B cell (primary cell): Measurements from ENCODE around the gene FGF6. TPM values are rescaled to one million over a fixed set of nuclear protein-coding genes. Genes with fewer than 3 reads are reported as not detected.

Source experiments
- ATAC-seq: fragments of 200-7000 bp; cut with Tn5 transposase; one replicate; pipeline ENCODE4 v1.10.0; 2021; ENCODE audit warnings: low read depth, mild to moderate bottlenecking, moderate number of reproducible peaks, moderate library complexity
- CTCF ChIA-PET: fragments of 350-600 bp; sonication (Branson Sonifier 250); formaldehyde crosslinking; loops from one replicate; lab custom pipeline; 2021; ENCODE audit warnings: antibody characterized with exemption, inconsistent platforms; lab: Charles Lee
- POLR2A ChIA-PET: fragments of 350-600 bp; sonication (Branson Sonifier 250); formaldehyde crosslinking; loops from one replicate; lab custom pipeline; 2021; ENCODE audit warnings: antibody characterized with exemption; lab: Charles Lee
- DNase-seq: peaks from one replicate; pipeline ENCODE4 v3.0.0; 2013
- H2AFZ ChIP-seq: 2 replicates; pipeline ENCODE4 v1.6.1; 2012; ENCODE audit warnings: mild to moderate bottlenecking, low read depth, low read length; ENCODE audit not compliant: insufficient read depth, poor library complexity, severe bottlenecking
- H3K27ac ChIP-seq, 2 donors: 1 replicate in 1 of 2; 2 replicates in 1 of 2; pipeline ENCODE4 v1.5.1; 2012 to 2013; ENCODE audit warnings: low read length in 2 of 2, mild to moderate bottlenecking in 2 of 2, moderate library complexity in 1 of 2
- H3K27me3 ChIP-seq, 4 experiments: fragments of 200-600 bp in 1 of 4; sonication (generic) in 1 of 4; replicated peaks in 1 of 4; 1 replicate in 2 of 4; 2 replicates in 2 of 4; pipeline versions ENCODE4 v1.6.1 to v1.7.0; 2013 to 2016; ENCODE audit warnings: low read length in 3 of 4, mild to moderate bottlenecking in 2 of 4, mixed read lengths in 1 of 4, moderate library complexity in 1 of 4; ENCODE audit not compliant: insufficient read depth in 4 of 4, control insufficient read depth in 3 of 4; ENCODE audit errors: control extremely low read depth in 1 of 4
- H3K36me3 ChIP-seq, 2 experiments: replicated peaks in 1 of 2; 1 replicate in 1 of 2; 2 replicates in 1 of 2; pipeline versions ENCODE4 v1.6.1 to v1.7.1; 2013; ENCODE audit warnings: low read length in 1 of 2; ENCODE audit not compliant: insufficient read depth in 2 of 2, control insufficient read depth in 1 of 2; ENCODE audit errors: control extremely low read depth in 1 of 2, extremely low read depth in 1 of 2
- H3K4me1 ChIP-seq, 2 donors: fragments of 200-600 bp in 1 of 2; sonication (generic) in 1 of 2; 1 replicate in 1 of 2; 2 replicates in 1 of 2; pipeline versions ENCODE4 v1.5.1 to v1.6.1; 2013 to 2017; ENCODE audit warnings: low read length in 2 of 2; ENCODE audit not compliant: control insufficient read depth in 2 of 2, insufficient read depth in 2 of 2
- H3K4me2 ChIP-seq: replicated peaks from 2 replicates; pipeline ENCODE3; 2012; ENCODE audit warnings: mild to moderate bottlenecking, low read depth, low read length; ENCODE audit not compliant: poor library complexity, severe bottlenecking
- H3K4me3 ChIP-seq, 5 experiments: fragments of 200-600 bp in 1 of 5; sonication (generic) in 1 of 5; 1 replicate in 3 of 5; 2 replicates in 2 of 5; pipeline versions ENCODE4 v1.5.1 to v1.7.0; 2011 to 2016; ENCODE audit warnings: low read length in 4 of 5, mild to moderate bottlenecking in 4 of 5, low read depth in 2 of 5, control low read depth in 1 of 5, moderate library complexity in 1 of 5; ENCODE audit not compliant: insufficient read depth in 1 of 5; ENCODE audit errors: control extremely low read depth in 1 of 5, extremely low read depth in 1 of 5
- H3K79me2 ChIP-seq: fragments of 200-600 bp; sonication (generic); one replicate; pipeline ENCODE4 v1.6.0; 2016; ENCODE audit warnings: low read length; ENCODE audit not compliant: control insufficient read depth, insufficient read depth
- H3K9ac ChIP-seq: fragments of 200-600 bp; sonication (generic); 2 replicates; pipeline ENCODE4 v1.6.1; 2017; ENCODE audit warnings: mild to moderate bottlenecking, low read length, moderate library complexity
- H3K9me3 ChIP-seq, 3 donors: one replicate each; pipeline versions ENCODE4 v1.6.1 to v1.7.1; 2013; ENCODE audit warnings: low read length in 2 of 3; ENCODE audit not compliant: control insufficient read depth in 2 of 3, insufficient read depth in 1 of 3; ENCODE audit errors: control extremely low read depth in 1 of 3
- H4K20me1 ChIP-seq: 2 replicates; pipeline ENCODE4 v1.6.0; 2012; ENCODE audit warnings: mild to moderate bottlenecking, low read length; ENCODE audit not compliant: insufficient read depth, control insufficient read depth, poor library complexity, severe bottlenecking
- H3K27ac Mint-ChIP-seq: one replicate; pipeline ENCODE4 v1.8.0; 2021; ENCODE audit warnings: mixed read lengths
- H3K27me3 Mint-ChIP-seq: one replicate; pipeline ENCODE4 v1.8.0; 2021; ENCODE audit warnings: mixed read lengths
- H3K4me1 Mint-ChIP-seq: one replicate; pipeline ENCODE4 v1.8.0; 2021; ENCODE audit warnings: mixed read lengths
- H3K4me3 Mint-ChIP-seq: one replicate; pipeline ENCODE4 v1.8.0; 2021; ENCODE audit warnings: mixed read lengths
- H3K9me3 Mint-ChIP-seq: one replicate; pipeline ENCODE4 v1.8.0; 2022; ENCODE audit warnings: mixed read lengths; ENCODE audit not compliant: insufficient read depth
- CTCF ChIP-seq: fragments of 200-600 bp; IDR thresholded peaks from one replicate; pipeline ENCODE4 v1.8.0; 2022; ENCODE audit warnings: antibody characterized with exemption, mild to moderate bottlenecking
- EZH2 ChIP-seq: IDR thresholded peaks from 2 replicates; pipeline ENCODE4 v1.6.1; 2012; ENCODE audit warnings: borderline replicate concordance, low read depth, mild to moderate bottlenecking, moderate library complexity, low read length; ENCODE audit not compliant: insufficient read depth, poor library complexity, severe bottlenecking
- WGBS: methylation state at CpG from one replicate; pipeline ENCODE4 v1.1.5; 2013; ENCODE audit warnings: missing lambda C conversion rate; ENCODE audit not compliant: insufficient coverage; 5-methylcytosine and 5-hydroxymethylcytosine counted together
- intact Hi-C: fragments of 100-400 bp; cut with micrococcal nuclease; formaldehyde crosslinking; loops from one replicate; pipeline ENCODE4 v1.10.0; 2022
- polyA plus RNA-seq: library from polyadenylated mRNA; depleted of rRNA; stranded (reverse); fragments of >200 nt; gene quantifications from 2 replicates; pipeline ENCODE4 v1.2.3, GENCODE V29; 2012
- total RNA-seq, 2 donors: library from RNA; stranded (reverse); fragments of 120-200 nt in 1 of 2; gene quantifications; 1 replicate in 1 of 2; 2 replicates in 1 of 2; pipeline versions ENCODE4 v1.2.3 to v1.2.4, GENCODE V29; 2013 to 2022

FGF6 gene
- total and polyA plus RNA-seq, 2 donors (not counting 1 experiment from before 2014, with no cell fraction given), result not detected

- H2AFZ ChIP-seq, result no peak overlapping the region
- H3K4me3 Mint-ChIP-seq, result no peak overlapping the region
- no peaks in the 10 kb centered on the region for H3K4me1 ChIP-seq
- H3K4me1 Mint-ChIP-seq, result no peaks in the 10 kb centered on the region
- H3K27ac ChIP-seq, result no peak overlapping the region
- no peaks in the 10 kb centered on the region for H3K27me3 ChIP-seq
- no peak overlapping the region for H3K9ac ChIP-seq
- H3K4me3 ChIP-seq, result no peak overlapping the region
- H3K27ac Mint-ChIP-seq, result no peak overlapping the region
- no peak for ATAC-seq
- no peaks in the 10 kb centered on the region for H3K36me3 ChIP-seq
- peaks cover 8% of the 10 kb centered on the region for H3K27me3 Mint-ChIP-seq
- WGBS, result no CpG with 5 or more reads among the region's 2 CpGs
- DNase-seq, result no peak
- H3K9me3 ChIP-seq, result no peaks in the 10 kb centered on the region
- H3K9me3 Mint-ChIP-seq, result no peaks in the 10 kb centered on the region
- POLR2A ChIA-PET, result interaction anchor here (0.5 kb wide), 1 partner anchor 698 kb away, joined by 4 read pairs; no protein-coding TSS in a partner anchor
- CTCF ChIA-PET, result no interaction called here
- H3K79me2 ChIP-seq, result no peaks in the 10 kb centered on the region
- no peak overlapping the region for H3K4me2 ChIP-seq
- H4K20me1 ChIP-seq, result no peaks in the 10 kb centered on the region
- intact Hi-C loops, result no loop called here
- TF ChIP-seq EZH2, result no peak
- TF ChIP-seq CTCF, result no peak
Observed at GRCh38 chr12:4472046-4472445, 26.4 kb upstream of the FGF6 start.

GRCh38 chr12:4471256-4471655 lies 25.6 kb upstream of the FGF6 start:
- intact Hi-C loops, result no loop called here
- Mint-ChIP-seq H3K27ac (no peak overlapping the region), H3K4me3 (no peak overlapping the region), H3K27me3 (peaks cover 4% of the 10 kb centered on the region), H3K9me3 (no peaks in the 10 kb centered on the region), H3K4me1 (no peaks in the 10 kb centered on the region)
- no peak overlapping the region for H3K4me3 ChIP-seq
- H3K36me3 ChIP-seq, result no peaks in the 10 kb centered on the region
- POLR2A ChIA-PET, result no interaction called here
- no peak for TF ChIP-seq EZH2
- no peak for TF ChIP-seq CTCF
- no peaks in the 10 kb centered on the region for H3K27me3 ChIP-seq
- 90% methylated on average over 3 of the region's 4 CpGs for WGBS
- no peaks in the 10 kb centered on the region for H3K9me3 ChIP-seq
- no peak overlapping the region for H3K9ac ChIP-seq
- H4K20me1 ChIP-seq, result no peaks in the 10 kb centered on the region
- no peaks in the 10 kb centered on the region for H3K4me1 ChIP-seq
- no peak overlapping the region for H2AFZ ChIP-seq
- CTCF ChIA-PET, result no interaction called here
- no peaks in the 10 kb centered on the region for H3K79me2 ChIP-seq
- no peak overlapping the region for H3K4me2 ChIP-seq
- DNase-seq (no peak), ATAC-seq (no peak)
- no peak overlapping the region for H3K27ac ChIP-seq
